Hepatocyte (in vitro differentiated cells): ENCODE results near the gene CTSC. TPM values are rescaled to one million over a fixed set of nuclear protein-coding genes. Genes with fewer than 3 reads are reported as not detected.

Source experiments
- DNase-seq: peaks from one replicate; pipeline ENCODE4 v3.0.0-alpha.2; 2016; ENCODE audit warnings: low spot score
- H2AFZ ChIP-seq: fragments of 200-600 bp; sonication (generic); 2 replicates; pipeline ENCODE4 v1.6.0; 2016; ENCODE audit warnings: antibody characterized with exemption, mild to moderate bottlenecking
- H3K27ac ChIP-seq: fragments of 200-600 bp; sonication (generic); 2 replicates; pipeline ENCODE4 v1.5.1; 2016; ENCODE audit warnings: mild to moderate bottlenecking
- H3K27me3 ChIP-seq: fragments of 200-600 bp; sonication (generic); 2 replicates; pipeline ENCODE4 v1.6.1; 2016
- H3K36me3 ChIP-seq: fragments of 200-600 bp; sonication (generic); replicated peaks from 2 replicates; pipeline ENCODE4 v1.5.1; 2016; ENCODE audit warnings: low read depth; ENCODE audit not compliant: insufficient read depth
- H3K4me1 ChIP-seq: fragments of 200-600 bp; sonication (generic); 2 replicates; pipeline ENCODE4 v1.5.1; 2016; ENCODE audit warnings: mild to moderate bottlenecking, moderate library complexity; ENCODE audit not compliant: insufficient read depth
- H3K4me2 ChIP-seq: fragments of 200-600 bp; sonication (generic); 2 replicates; pipeline ENCODE4 v1.6.0; 2016
- H3K4me3 ChIP-seq: fragments of 200-600 bp; sonication (generic); 2 replicates; pipeline ENCODE4 v1.5.1; 2016; ENCODE audit warnings: mild to moderate bottlenecking
- H3K79me2 ChIP-seq: fragments of 200-600 bp; sonication (generic); 2 replicates; pipeline ENCODE4 v1.6.0; 2017; ENCODE audit warnings: mild to moderate bottlenecking
- H3K9me2 ChIP-seq: fragments of 200-600 bp; sonication (generic); replicated peaks from 2 replicates; pipeline ENCODE4 v1.6.0; 2017; ENCODE audit warnings: mild to moderate bottlenecking; ENCODE audit not compliant: insufficient read depth
- H3K9me3 ChIP-seq: fragments of 200-600 bp; sonication (generic); 2 replicates; pipeline ENCODE4 v1.5.1; 2016; ENCODE audit warnings: low read depth, mild to moderate bottlenecking
- H4K20me1 ChIP-seq: fragments of 200-600 bp; sonication (generic); 2 replicates; pipeline ENCODE4 v1.6.0; 2016; ENCODE audit warnings: mild to moderate bottlenecking; ENCODE audit not compliant: insufficient read depth, poor library complexity, severe bottlenecking
- EZH2 ChIP-seq: fragments of 200-600 bp; sonication (generic); IDR thresholded peaks from 2 replicates; pipeline ENCODE4 v1.6.1; 2016; ENCODE audit warnings: antibody characterized with exemption, mild to moderate bottlenecking, borderline replicate concordance
- EZH2phosphoT487 ChIP-seq: fragments of 200-600 bp; sonication (generic); IDR thresholded peaks from one replicate; pipeline ENCODE4 v1.6.1; 2018; ENCODE audit warnings: antibody characterized with exemption, mild to moderate bottlenecking, low read depth, moderate library complexity; ENCODE audit not compliant: unreplicated experiment, severe bottlenecking
- WGBS: methylation state at CpG from one replicate; pipeline ENCODE4 v1.1.6; 2016; ENCODE audit warnings: low lambda C conversion rate; ENCODE audit errors: missing lambda C conversion rate; 5-methylcytosine and 5-hydroxymethylcytosine counted together
- polyA plus RNA-seq: library from polyadenylated mRNA; unstranded; fragments of >200 nt; fragmentation: Nextera tagmentation; extraction: Ambion mirVana; gene quantifications from 2 replicates; pipeline ENCODE4 v1.2.1, GENCODE V29; 2016
- total RNA-seq: library from RNA; depleted of rRNA; stranded (reverse); fragments of >200 nt; gene quantifications from 2 replicates; pipeline ENCODE4 v1.2.3, GENCODE V29; 2014
- TF ChIP-seq, protein P1 (sequence below): fragments of 200-600 bp; sonication (generic); IDR thresholded peaks from 2 replicates; pipeline ENCODE4 v1.5.1; 2016; ENCODE audit warnings: antibody characterized with exemption, mild to moderate bottlenecking; ENCODE audit not compliant: poor library complexity

CTSC gene
- total and polyA plus RNA-seq, 2 experiments from 2014 or later, result 178 to 187 TPM

DNA sequence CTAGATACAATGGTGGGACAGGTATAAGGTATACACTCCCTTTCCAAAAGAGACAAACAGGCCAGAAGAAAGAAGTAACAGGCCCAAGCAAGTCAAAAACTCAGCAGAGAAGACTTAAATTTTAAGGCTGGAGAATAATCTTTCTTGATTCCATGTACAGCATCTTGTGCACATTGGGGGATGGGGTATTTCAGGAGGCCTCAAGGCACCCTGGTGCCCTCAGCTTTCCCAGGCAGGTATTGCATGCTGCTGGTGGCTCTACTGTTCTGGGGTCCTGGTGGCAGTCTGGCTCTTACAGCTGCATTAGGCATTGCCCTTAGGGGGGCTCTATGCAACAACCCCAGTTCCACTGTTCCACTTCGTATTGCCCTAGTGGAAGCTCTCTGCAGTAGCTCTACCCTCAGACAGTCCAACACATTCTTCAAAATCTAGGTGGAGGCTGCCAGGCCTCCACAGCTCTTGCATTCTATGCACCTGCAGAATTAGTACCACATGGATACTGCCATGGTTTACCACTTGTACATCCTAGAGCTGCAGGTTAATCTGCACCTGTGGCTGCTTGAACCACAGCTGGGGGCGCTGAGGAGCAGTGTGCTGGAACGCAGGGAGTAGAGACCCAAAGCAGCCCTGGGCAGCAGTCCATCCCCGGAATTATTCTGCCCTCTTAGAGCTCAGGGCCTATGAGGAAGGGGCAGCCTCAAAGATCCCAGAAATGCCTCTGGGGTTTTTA lies 4.2 kb upstream of the CTSC start:
- H4K20me1 ChIP-seq, result no peaks in the 10 kb centered on the region
- H3K4me2 ChIP-seq, result no peak overlapping the region

DNA sequence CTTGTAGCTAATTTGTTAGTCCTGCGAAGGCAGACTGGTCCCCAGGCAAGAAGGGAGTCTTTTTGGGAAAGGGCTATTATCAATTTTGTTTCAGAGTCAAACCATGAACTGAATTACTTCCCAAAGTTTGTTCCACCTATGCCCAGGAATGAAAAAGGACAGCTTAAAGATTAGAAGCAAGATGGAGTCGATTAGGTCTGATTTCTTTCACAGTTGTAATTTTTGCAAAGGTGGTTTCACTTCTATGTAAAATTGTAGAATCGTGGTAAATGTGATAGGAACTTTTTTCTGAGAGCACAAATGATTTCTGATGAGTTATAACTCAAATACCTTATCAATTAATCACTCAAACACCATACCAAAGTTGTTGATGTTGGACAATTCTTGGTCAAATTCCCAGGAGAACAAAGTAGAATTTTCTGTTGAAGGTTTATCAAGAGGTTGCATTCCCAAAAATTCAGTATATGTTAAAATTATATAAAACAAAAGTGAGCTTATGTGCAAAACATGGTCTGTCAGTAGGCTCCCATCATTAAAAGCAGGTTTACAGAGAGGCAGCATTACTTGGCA lies 2.9 kb upstream of the CTSC start:
- TF ChIP-seq, protein P1, sequence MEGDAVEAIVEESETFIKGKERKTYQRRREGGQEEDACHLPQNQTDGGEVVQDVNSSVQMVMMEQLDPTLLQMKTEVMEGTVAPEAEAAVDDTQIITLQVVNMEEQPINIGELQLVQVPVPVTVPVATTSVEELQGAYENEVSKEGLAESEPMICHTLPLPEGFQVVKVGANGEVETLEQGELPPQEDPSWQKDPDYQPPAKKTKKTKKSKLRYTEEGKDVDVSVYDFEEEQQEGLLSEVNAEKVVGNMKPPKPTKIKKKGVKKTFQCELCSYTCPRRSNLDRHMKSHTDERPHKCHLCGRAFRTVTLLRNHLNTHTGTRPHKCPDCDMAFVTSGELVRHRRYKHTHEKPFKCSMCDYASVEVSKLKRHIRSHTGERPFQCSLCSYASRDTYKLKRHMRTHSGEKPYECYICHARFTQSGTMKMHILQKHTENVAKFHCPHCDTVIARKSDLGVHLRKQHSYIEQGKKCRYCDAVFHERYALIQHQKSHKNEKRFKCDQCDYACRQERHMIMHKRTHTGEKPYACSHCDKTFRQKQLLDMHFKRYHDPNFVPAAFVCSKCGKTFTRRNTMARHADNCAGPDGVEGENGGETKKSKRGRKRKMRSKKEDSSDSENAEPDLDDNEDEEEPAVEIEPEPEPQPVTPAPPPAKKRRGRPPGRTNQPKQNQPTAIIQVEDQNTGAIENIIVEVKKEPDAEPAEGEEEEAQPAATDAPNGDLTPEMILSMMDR, result no peak
- TF ChIP-seq EZH2 (no peak), EZH2phosphoT487 (no peak)
- Histone ChIP-seq H3K4me1 (no peaks in the 10 kb centered on the region), H4K20me1 (no peaks in the 10 kb centered on the region), H2AFZ (no peak overlapping the region), H3K36me3 (no peaks in the 10 kb centered on the region), H3K27me3 (no peaks in the 10 kb centered on the region), H3K79me2 (peaks cover 18% of the 10 kb centered on the region), H3K4me3 (no peak overlapping the region), H3K27ac (no peak overlapping the region), H3K9me3 (no peaks in the 10 kb centered on the region), H3K9me2 (no peaks in the 10 kb centered on the region), H3K4me2 (no peak overlapping the region)
- WGBS, result 78% methylated on average over 3 of the region's 3 CpGs
- no peak for DNase-seq

More for the DNA sequence above, 4.2 kb upstream of the CTSC start:
- Histone ChIP-seq H3K27ac (no peak overlapping the region), H3K4me3 (no peak overlapping the region), H3K27me3 (no peaks in the 10 kb centered on the region), H2AFZ (no peak overlapping the region), H3K9me2 (no peaks in the 10 kb centered on the region), H3K4me1 (no peaks in the 10 kb centered on the region), H3K9me3 (no peaks in the 10 kb centered on the region), H3K79me2 (peaks cover 9% of the 10 kb centered on the region), H3K36me3 (no peaks in the 10 kb centered on the region)
- no peak for DNase-seq
- TF ChIP-seq EZH2phosphoT487, result no peak
- no peak for TF ChIP-seq EZH2
- TF ChIP-seq, protein P1, result no peak
- 65% methylated on average over 4 of the region's 4 CpGs for WGBS

DNA sequence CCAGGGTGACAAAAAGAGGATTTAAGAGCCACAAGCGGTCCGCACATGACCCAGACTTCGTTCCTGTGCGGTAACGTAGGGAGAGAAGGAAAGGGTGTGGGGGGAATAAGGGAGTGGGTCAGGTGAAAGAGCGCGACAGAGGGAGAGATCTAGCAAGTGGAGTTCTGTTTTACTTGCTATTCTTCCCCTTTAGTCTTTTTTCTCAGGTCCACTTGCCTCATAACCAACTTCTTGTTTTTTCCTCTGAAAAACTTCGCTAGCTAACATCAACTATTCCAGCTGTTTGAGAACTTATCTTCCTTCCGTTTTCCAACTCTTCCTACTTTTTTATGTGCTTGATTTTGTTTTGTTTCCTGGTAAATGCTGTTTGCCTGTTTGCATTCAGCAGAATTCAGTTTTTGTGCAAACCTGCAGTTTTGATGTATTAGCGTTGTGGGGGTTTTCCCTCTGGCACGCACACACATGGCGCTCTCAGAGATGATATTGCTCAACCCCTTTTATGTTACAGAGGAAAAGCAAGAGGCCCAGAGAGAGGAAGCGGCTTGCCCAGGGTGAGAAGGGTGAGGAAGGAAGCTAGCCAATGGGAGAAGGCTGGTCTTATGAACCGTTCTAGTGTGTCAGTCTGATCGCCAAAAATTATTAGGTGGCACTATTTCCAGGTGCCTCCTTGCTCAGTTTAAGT lies 592 bp upstream of the CTSC start:
- Histone ChIP-seq H3K4me1 (no peaks in the 10 kb centered on the region), H4K20me1 (no peaks in the 10 kb centered on the region), H3K9me2 (no peaks in the 10 kb centered on the region), H3K9me3 (no peaks in the 10 kb centered on the region), H3K79me2 (peaks cover 41% of the 10 kb centered on the region), H2AFZ (peak overlapping the region; percentile 96), H3K27ac (peak overlapping the region; percentile 85), H3K4me3 (peak overlapping the region; percentile 92), H3K36me3 (no peaks in the 10 kb centered on the region), H3K27me3 (no peaks in the 10 kb centered on the region), H3K4me2 (peak overlapping the region; percentile 76)
- WGBS, result 4% methylated on average over 15 of the region's 15 CpGs
- peak; percentile 64 for DNase-seq
- TF ChIP-seq EZH2phosphoT487 (no peak), EZH2 (no peak)
- TF ChIP-seq, protein P1, result no peak
